Stimulated activated CD4-positive, alpha-beta T cell treated with anti-CD3 and anti-CD28 coated beads, Interleukin-1b, Interleukin-23, amount 100 ng/mL, for 48 hours (primary cell): Measurements from ENCODE around the gene ZNF100.
"Not testable (repeated sequence)": the region's sequence is repeated elsewhere in the genome, so short reads cannot be mapped to it uniquely, and the experiment has no call there.

Experiments used
- DNase-seq: peaks from one replicate; pipeline ENCODE4 v3.0.0-alpha.2; 2020

ZNF100 gene

DNA sequence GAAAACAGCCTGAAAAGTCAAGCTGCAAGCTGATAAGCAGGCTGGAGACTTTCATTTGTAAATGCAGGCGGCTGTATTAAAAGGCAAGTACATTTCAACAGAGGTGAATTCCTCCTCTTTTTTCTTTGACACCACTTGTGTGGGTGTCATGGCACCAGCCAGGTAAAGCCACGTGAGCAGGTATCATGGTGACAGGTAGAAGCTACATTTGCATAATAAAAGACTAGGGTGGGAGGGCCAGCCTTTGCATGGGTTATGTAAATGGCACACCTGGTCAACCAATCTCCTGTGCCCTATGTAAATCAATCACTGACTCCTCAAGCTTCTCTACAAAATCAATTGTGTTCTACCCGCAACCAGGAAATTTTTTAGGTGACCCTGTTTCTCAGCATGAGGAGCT lies 68.2 kb downstream of the ZNF100 start:
- no peak for DNase-seq

DNA sequence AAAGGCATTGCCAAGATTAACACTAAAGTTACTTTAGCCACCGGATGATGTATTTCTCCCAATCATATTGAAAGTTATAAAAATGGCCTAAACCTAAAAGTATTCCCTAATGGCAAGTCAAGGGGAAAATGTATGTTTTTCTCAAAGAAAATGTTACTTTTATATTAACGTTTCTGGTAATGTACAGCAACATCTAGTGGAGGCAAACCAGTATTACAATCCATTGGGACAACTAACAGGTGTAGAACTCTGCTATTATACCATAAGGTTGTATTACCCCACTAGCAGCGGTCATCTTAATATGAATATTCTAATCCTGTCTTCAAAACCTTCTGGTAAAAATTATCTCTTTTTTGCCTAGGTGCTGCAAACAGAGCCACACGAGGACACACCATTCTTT lies 69.2 kb downstream of the ZNF100 start:
- no peak for DNase-seq

DNA sequence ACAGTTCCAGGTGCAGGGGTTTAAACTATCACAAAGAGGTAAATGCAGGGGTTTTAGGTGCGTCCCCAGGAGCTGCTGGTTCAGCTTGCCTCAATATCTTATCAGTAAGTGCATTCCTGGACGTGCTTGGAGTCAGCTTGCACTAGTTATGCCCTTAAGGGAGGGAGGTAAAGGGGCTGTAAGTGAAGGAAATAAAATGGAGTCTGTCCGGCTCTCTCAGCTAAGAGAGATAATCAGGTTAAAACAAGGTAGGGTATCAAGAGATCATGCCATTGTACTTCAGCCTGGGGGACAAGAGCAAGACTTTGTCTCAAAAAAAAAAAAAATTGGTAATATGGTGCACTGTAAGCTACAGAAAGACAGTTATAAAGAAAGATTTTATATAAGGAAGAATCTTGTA lies 69.7 kb downstream of the ZNF100 start:
- no peak for DNase-seq

- no peak for DNase-seq
These were observed 73.0 kb downstream of the ZNF100 start for GRCh38 chr19:21694171-21694906.

DNA sequence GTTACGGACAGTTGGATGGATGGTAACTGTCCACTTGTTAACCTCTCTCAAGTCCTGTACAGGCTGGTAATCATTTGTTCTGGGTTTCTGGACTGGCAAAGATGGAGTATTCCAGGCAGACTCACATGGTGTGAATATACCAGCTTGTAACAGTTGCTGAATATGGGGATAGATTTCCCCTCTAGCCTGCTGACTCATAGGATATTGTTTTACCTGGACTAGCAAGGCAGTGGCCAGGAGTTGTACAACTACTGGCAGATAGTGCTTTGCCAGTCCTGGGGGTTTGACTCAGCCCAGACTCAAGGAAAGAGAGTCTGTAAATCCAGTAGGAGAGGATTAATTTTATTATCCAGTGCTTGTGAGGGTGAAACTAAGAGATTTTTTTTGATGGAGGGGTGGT lies 74.0 kb downstream of the ZNF100 start:
- no peak for DNase-seq

GRCh38 chr19:21691661-21692060 lies 75.7 kb downstream of the ZNF100 start:
- DNase-seq: no peak

GRCh38 chr19:21688464-21688863 lies 78.9 kb downstream of the ZNF100 start:
- no peak for DNase-seq

DNA sequence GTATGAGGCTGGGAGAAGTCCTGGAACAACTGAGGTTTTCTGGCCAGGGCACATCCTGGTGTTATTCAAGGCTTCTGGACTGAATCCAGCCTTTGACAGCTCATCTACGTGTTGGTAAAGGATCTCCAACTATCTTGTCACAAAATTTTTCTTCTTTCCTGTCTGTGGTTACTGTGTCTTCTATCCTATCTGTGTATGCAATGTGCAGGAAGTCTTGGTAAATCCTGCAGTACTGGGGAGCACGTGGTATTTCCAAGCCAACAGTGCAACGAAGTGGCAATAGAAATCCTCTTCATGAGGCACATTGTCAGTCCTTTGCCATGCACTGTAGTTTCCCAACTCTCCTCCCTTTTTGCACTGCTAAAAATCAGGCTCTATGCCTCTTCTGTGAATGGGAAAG lies 86.7 kb downstream of the ZNF100 start:
- no peak for DNase-seq

DNA sequence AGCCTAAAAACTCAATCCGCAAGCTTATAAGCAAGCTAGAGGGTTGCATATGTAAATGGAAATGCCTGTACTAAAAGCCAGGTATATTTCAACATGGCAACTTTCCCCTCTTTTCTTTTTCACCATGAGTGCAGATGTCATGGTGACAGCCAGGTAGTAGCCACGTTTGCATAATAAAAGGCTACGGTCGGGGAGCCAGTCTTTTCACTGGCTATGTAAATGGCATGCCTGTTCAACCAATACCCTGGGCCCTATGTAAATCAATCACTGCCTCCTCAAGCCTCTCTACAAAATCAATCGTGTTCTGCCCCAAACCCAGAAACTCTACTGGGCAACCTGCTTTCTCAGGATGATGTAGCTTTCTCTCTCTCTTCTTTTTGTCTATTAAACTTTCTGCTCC lies 87.4 kb downstream of the ZNF100 start:
- DNase-seq: no peak

- peak; percentile 1 for DNase-seq
These were observed 89.5 kb downstream of the ZNF100 start for GRCh38 chr19:21677696-21678418.

GRCh38 chr19:21674454-21674853 lies 92.9 kb downstream of the ZNF100 start:
- no peak for DNase-seq

- DNase-seq: not testable (repeated sequence)
These were observed 93.9 kb downstream of the ZNF100 start for GRCh38 chr19:21673479-21673878.
